ENCODE data around the gene RFC5. TPM values are rescaled to one million over a fixed set of nuclear protein-coding genes. Genes with fewer than 3 reads are reported as not detected.
"Not testable (repeated sequence)": the region's sequence is repeated elsewhere in the genome, so short reads cannot be mapped to it uniquely, and the experiment has no call there.

Gene RFC5
- total RNA-seq, 1 donor from 2014 or later, result 75.8 TPM

- Histone ChIP-seq H3K79me2 (ENCODE audit: low read depth) (peaks cover 24% of the 10 kb centered on the region), H3K36me3 (no peaks in the 10 kb centered on the region), H3K27me3 (no peaks in the 10 kb centered on the region), H3K9me3 (ENCODE audit: low read depth) (no peaks in the 10 kb centered on the region), H3K4me2 (no peak overlapping the region), H3K9ac (no peak overlapping the region), H4K20me1 (ENCODE audit: low read depth) (peaks cover 11% of the 10 kb centered on the region), H3F3A (ENCODE audit: low read depth) (no peaks in the 10 kb centered on the region), H3K4me3 (no peak overlapping the region), H3K27ac (no peak overlapping the region), H2AFZ (replicated peaks) (no peak overlapping the region), H3K4me1 (peaks cover 13% of the 10 kb centered on the region)
- Mint-ChIP-seq H3K27ac (no peak overlapping the region), H3K4me1 (peaks cover 24% of the 10 kb centered on the region), H3K9me3 (no peaks in the 10 kb centered on the region), H3K27me3 (ENCODE audit: insufficient read depth, low read depth) (peaks cover 4% of the 10 kb centered on the region), H3K4me3 (no peak overlapping the region), H3K36me3 (peaks cover 28% of the 10 kb centered on the region)
- DNase-seq (ENCODE audit: low spot score), result no peak
- TF ChIP-seq EZH2phosphoT487 (IDR thresholded peaks at IDR 0.05) (no peak), CTCF (IDR thresholded peaks at IDR 0.05) (no peak), EZH2 (IDR thresholded peaks at IDR 0.05) (no peak)
These were observed 3.5 kb downstream of the RFC5 start for GRCh38 chr12:118020036-118020435.

GRCh38 chr12:118022097-118022727, 5.7 kb downstream of the RFC5 start:
- not testable (repeated sequence) for H3F3A ChIP-seq (ENCODE audit: low read depth); H3K36me3 ChIP-seq; H3K27me3 ChIP-seq; H3K4me3 ChIP-seq; H3K27ac Mint-ChIP-seq; H3K4me1 Mint-ChIP-seq; H3K4me2 ChIP-seq; H3K27me3 Mint-ChIP-seq (ENCODE audit: insufficient read depth, low read depth); DNase-seq (ENCODE audit: low spot score); H3K4me3 Mint-ChIP-seq; H3K9me3 Mint-ChIP-seq; H3K27ac ChIP-seq; H3K9me3 ChIP-seq (ENCODE audit: low read depth); H3K9ac ChIP-seq; H2AFZ ChIP-seq (replicated peaks)
- H3K79me2 ChIP-seq (ENCODE audit: low read depth), result peaks cover 19% of the 10 kb centered on the region
- peaks cover 39% of the 10 kb centered on the region for H3K36me3 Mint-ChIP-seq
- H4K20me1 ChIP-seq (ENCODE audit: low read depth), result peaks cover 11% of the 10 kb centered on the region
- peaks cover 10% of the 10 kb centered on the region for H3K4me1 ChIP-seq

- peaks cover 7% of the 10 kb centered on the region for H4K20me1 ChIP-seq (ENCODE audit: low read depth)
- H3K4me2 ChIP-seq, result no peak overlapping the region
- DNase-seq (ENCODE audit: low spot score), result no peak
- Mint-ChIP-seq H3K9me3 (no peaks in the 10 kb centered on the region), H3K27ac (no peak overlapping the region), H3K4me1 (peaks cover 5% of the 10 kb centered on the region), H3K36me3 (peaks cover 40% of the 10 kb centered on the region), H3K4me3 (no peak overlapping the region), H3K27me3 (ENCODE audit: insufficient read depth, low read depth) (no peaks in the 10 kb centered on the region)
- H3K4me3 ChIP-seq, result no peak overlapping the region
- no peaks in the 10 kb centered on the region for H3K36me3 ChIP-seq
- no peak overlapping the region for H3K27ac ChIP-seq
- H3K9ac ChIP-seq, result no peak overlapping the region
- no peaks in the 10 kb centered on the region for H3K27me3 ChIP-seq
- H3K9me3 ChIP-seq (ENCODE audit: low read depth), result no peaks in the 10 kb centered on the region
- no peak overlapping the region for H2AFZ ChIP-seq (replicated peaks)
- H3K4me1 ChIP-seq, result peaks cover 5% of the 10 kb centered on the region
- no peaks in the 10 kb centered on the region for H3F3A ChIP-seq (ENCODE audit: low read depth)
- peaks cover 14% of the 10 kb centered on the region for H3K79me2 ChIP-seq (ENCODE audit: low read depth)
- no peak for TF ChIP-seq EZH2 (IDR thresholded peaks at IDR 0.05)
- TF ChIP-seq CTCF (IDR thresholded peaks at IDR 0.05), result no peak
- TF ChIP-seq EZH2phosphoT487 (IDR thresholded peaks at IDR 0.05), result no peak
These were observed 6.2 kb downstream of the RFC5 start for GRCh38 chr12:118022728-118023109.

GRCh38 chr12:118023301-118023860, 6.9 kb downstream of the RFC5 start:
- Histone ChIP-seq H3K4me1 (no peaks in the 10 kb centered on the region), H3K4me3 (no peak overlapping the region), H3K27me3 (no peaks in the 10 kb centered on the region), H3K9ac (no peak overlapping the region), H3K36me3 (no peaks in the 10 kb centered on the region), H4K20me1 (ENCODE audit: low read depth) (peaks cover under 1% of the 10 kb centered on the region), H3F3A (ENCODE audit: low read depth) (no peaks in the 10 kb centered on the region), H3K9me3 (ENCODE audit: low read depth) (no peaks in the 10 kb centered on the region), H3K27ac (no peak overlapping the region), H3K79me2 (ENCODE audit: low read depth) (peaks cover 8% of the 10 kb centered on the region), H2AFZ (replicated peaks) (no peak overlapping the region), H3K4me2 (no peak overlapping the region)
- no peak for TF ChIP-seq EZH2phosphoT487 (IDR thresholded peaks at IDR 0.05)
- TF ChIP-seq EZH2 (IDR thresholded peaks at IDR 0.05), result no peak
- TF ChIP-seq CTCF (IDR thresholded peaks at IDR 0.05), result no peak
- Mint-ChIP-seq H3K4me1 (no peaks in the 10 kb centered on the region), H3K27ac (no peak overlapping the region), H3K9me3 (no peaks in the 10 kb centered on the region), H3K27me3 (ENCODE audit: insufficient read depth, low read depth) (no peaks in the 10 kb centered on the region), H3K36me3 (peaks cover 43% of the 10 kb centered on the region), H3K4me3 (no peak overlapping the region)
- no peak for DNase-seq (ENCODE audit: low spot score)

All from neural progenitor cell (in vitro differentiated cells).